Measurements from ENCODE around the gene HSPBAP1. TPM values are rescaled to one million over a fixed set of nuclear protein-coding genes. Genes with fewer than 3 reads are reported as not detected.

HSPBAP1 gene
- total RNA-seq, 1 experiment from 2014 or later, result 9.8 TPM

GRCh38 chr3:122766430-122766829, 27.2 kb downstream of the HSPBAP1 start:
- no peaks in the 10 kb centered on the region for H3K27me3 ChIP-seq (ENCODE audit: insufficient read depth, low read length)
- no peak overlapping the region for H4K91ac ChIP-seq (ENCODE audit: insufficient read length, low read depth, low read length)
- no peaks in the 10 kb centered on the region for H4K20me1 ChIP-seq (ENCODE audit: control insufficient read depth, insufficient read depth, insufficient read length)
- no peak overlapping the region for H2AK5ac ChIP-seq (ENCODE audit: insufficient read length, low read length)
- no peak overlapping the region for H2BK20ac ChIP-seq (ENCODE audit: low read depth, low read length, poor library complexity, severe bottlenecking)
- no peak overlapping the region for H3K27ac ChIP-seq (ENCODE audit: insufficient read length, low read depth, low read length)
- no peak overlapping the region for H2AFZ ChIP-seq (ENCODE audit: low read length)
- no peak overlapping the region for H4K5ac ChIP-seq (ENCODE audit: insufficient read length, low read depth, low read length)
- H3K4me1 ChIP-seq (ENCODE audit: insufficient read depth, low read length), result no peaks in the 10 kb centered on the region
- no CpG with 5 or more reads among the region's 3 CpGs for WGBS (ENCODE audit: extremely low coverage, insufficient read length, low lambda C conversion rate)
- no peak overlapping the region for H2BK15ac ChIP-seq (ENCODE audit: low read depth, low read length)
- no peak overlapping the region for H2BK12ac ChIP-seq (ENCODE audit: insufficient read length, low read depth, low read length)
- peaks cover 0 to 11% of the 10 kb centered on the region in 2 experiments; a peak in 3 of 4 replicates for H3K4me1 Mint-ChIP-seq
- TF ChIP-seq, protein P1, sequence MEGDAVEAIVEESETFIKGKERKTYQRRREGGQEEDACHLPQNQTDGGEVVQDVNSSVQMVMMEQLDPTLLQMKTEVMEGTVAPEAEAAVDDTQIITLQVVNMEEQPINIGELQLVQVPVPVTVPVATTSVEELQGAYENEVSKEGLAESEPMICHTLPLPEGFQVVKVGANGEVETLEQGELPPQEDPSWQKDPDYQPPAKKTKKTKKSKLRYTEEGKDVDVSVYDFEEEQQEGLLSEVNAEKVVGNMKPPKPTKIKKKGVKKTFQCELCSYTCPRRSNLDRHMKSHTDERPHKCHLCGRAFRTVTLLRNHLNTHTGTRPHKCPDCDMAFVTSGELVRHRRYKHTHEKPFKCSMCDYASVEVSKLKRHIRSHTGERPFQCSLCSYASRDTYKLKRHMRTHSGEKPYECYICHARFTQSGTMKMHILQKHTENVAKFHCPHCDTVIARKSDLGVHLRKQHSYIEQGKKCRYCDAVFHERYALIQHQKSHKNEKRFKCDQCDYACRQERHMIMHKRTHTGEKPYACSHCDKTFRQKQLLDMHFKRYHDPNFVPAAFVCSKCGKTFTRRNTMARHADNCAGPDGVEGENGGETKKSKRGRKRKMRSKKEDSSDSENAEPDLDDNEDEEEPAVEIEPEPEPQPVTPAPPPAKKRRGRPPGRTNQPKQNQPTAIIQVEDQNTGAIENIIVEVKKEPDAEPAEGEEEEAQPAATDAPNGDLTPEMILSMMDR (conservative IDR thresholded peaks at IDR 0.05), result no peak
- DNase-seq, result no peak
- H3K56ac ChIP-seq (ENCODE audit: insufficient read length, low read depth, low read length), result no peak overlapping the region
- no peaks in the 10 kb centered on the region for H3K79me1 ChIP-seq (ENCODE audit: insufficient read depth, low read depth, low read length, poor library complexity, severe bottlenecking)
- no peaks in the 10 kb centered on the region for H3K23me2 ChIP-seq (ENCODE audit: insufficient read length, low read depth, low read length, poor library complexity, severe bottlenecking)
- H2BK120ac ChIP-seq (ENCODE audit: low read depth, low read length, poor library complexity, severe bottlenecking), result no peak overlapping the region
- H3K27me3 Mint-ChIP-seq (ENCODE audit: low read depth), result no peaks in the 10 kb centered on the region
- H4K8ac ChIP-seq (replicated peaks; ENCODE audit: insufficient read length, low read depth, low read length), result no peak overlapping the region
- peaks cover 0 to 6% (median 0%) of the 10 kb centered on the region in 3 experiments; a peak in 2 of 7 replicates for H3K36me3 Mint-ChIP-seq (ENCODE audit: insufficient read depth in 1 of 3, low read depth in 3 of 3)
- no peak overlapping the region for H3K4ac ChIP-seq (ENCODE audit: low read depth, low read length)
- no peak overlapping the region for H3K14ac ChIP-seq (ENCODE audit: insufficient read depth, low read length)
- no peak overlapping the region for H3K4me3 Mint-ChIP-seq
- H3K9me3 Mint-ChIP-seq, result no peaks in the 10 kb centered on the region
- H3K27ac Mint-ChIP-seq, result no peak overlapping the region
- H3K9ac ChIP-seq (ENCODE audit: extremely low read depth, insufficient read length, low read length), result no peak overlapping the region
- no peak overlapping the region for H3T11ph ChIP-seq (ENCODE audit: low read length)
- H2BK5ac ChIP-seq (ENCODE audit: insufficient read length, low read length), result no peak overlapping the region
- H3K18ac ChIP-seq (ENCODE audit: insufficient read length, low read depth, low read length), result no peak overlapping the region
- H3K23ac ChIP-seq (ENCODE audit: insufficient read length, low read depth, low read length), result no peak overlapping the region
- H3K9me3 ChIP-seq (ENCODE audit: control insufficient read depth, low read depth, low read length), result no peaks in the 10 kb centered on the region
- no peaks in the 10 kb centered on the region for H3K79me2 ChIP-seq (ENCODE audit: insufficient read depth, low read length)
- no peak overlapping the region for H3K4me2 ChIP-seq (ENCODE audit: insufficient read depth, insufficient read length, low read length)

Data from H9 (cell line).